Right ventricle myocardium superior (tissue), 1 donor: ENCODE data around the gene MIDN. TPM values are rescaled to one million over a fixed set of nuclear protein-coding genes. Genes with fewer than 3 reads are reported as not detected.

ENCODE experiments used
- ATAC-seq: fragments of 200-7000 bp; cut with Tn5 transposase; one replicate; pipeline ENCODE4 v1.9.1; 2020; ENCODE audit warnings: mild to moderate bottlenecking; ENCODE audit not compliant: poor library complexity
- DNase-seq: peaks from one replicate; pipeline ENCODE4 v3.0.0-alpha.2; 2020
- intact Hi-C: fragments of 100-400 bp; cut with DNase I; formaldehyde crosslinking; loops from one replicate; pipeline ENCODE4 v1.11.2; 2022
- total RNA-seq: library from RNA; stranded (reverse); fragmentation: NEBNext Ultra II Directional; extraction: Animal tissue kit (Norgen Biotek cat#: 25700); gene quantifications from one replicate; pipeline ENCODE4 v1.2.1, GENCODE V29; 2021
- donor health status: DM: no; HTN: yes; CAD: no; lungs with severe emphysema.

Gene MIDN
- total RNA-seq, 1 donor from 2014 or later, result 54.1 TPM

DNA sequence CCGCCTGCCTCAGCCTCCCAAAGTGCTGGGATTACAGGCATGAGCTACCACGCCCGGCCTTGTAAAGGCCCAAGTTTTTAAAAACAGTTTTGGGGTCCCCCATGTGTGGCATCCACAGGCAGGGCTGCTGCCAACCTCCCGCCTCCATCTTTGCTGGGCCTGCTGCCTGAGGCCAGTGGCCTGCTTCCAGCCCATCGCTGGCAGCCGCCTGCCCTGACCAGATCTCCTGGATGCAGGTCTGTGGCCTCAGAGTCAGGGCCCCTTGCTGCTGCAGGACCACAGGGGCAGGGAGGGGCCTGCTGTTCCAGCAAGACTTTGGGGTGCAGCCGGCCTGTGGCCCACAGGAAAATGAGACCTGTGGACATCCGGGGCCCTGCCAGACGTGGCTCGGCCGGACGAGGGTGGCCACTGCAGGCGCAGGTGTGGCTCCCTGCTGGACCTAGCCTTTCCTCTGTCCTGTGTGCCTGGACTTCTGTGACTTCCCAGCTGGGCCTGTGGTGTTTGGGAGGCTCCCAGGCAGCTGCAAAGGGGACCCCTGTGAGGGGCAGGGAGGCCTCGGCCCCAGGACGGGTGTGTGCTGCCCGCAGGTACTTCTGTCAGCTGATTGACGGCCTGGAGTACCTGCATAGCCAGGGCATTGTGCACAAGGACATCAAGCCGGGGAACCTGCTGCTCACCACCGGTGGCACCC, 28.5 kb upstream of the MIDN start:
- ATAC-seq (no peak), DNase-seq (no peak)
- intact Hi-C loops, result no loop called here

DNA sequence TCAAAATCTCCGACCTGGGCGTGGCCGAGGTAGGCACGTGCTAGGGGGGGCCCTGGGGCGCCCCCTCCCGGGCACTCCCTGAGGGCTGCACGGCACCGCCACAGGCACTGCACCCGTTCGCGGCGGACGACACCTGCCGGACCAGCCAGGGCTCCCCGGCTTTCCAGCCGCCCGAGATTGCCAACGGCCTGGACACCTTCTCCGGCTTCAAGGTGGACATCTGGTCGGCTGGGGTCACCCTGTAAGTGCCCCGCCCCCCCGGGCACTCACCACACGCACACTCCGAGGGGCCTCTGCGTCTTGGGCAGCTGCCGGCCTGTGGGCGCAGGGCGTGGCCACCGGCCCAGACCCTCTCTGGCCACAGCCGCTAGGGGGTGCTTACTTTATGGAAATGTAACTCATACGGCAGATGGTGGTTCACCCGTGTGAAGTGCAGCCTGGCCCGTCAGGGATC, 27.9 kb upstream of the MIDN start:
- DNase-seq (no peak), ATAC-seq (no peak)
- intact Hi-C loops, result no loop called here

DNA sequence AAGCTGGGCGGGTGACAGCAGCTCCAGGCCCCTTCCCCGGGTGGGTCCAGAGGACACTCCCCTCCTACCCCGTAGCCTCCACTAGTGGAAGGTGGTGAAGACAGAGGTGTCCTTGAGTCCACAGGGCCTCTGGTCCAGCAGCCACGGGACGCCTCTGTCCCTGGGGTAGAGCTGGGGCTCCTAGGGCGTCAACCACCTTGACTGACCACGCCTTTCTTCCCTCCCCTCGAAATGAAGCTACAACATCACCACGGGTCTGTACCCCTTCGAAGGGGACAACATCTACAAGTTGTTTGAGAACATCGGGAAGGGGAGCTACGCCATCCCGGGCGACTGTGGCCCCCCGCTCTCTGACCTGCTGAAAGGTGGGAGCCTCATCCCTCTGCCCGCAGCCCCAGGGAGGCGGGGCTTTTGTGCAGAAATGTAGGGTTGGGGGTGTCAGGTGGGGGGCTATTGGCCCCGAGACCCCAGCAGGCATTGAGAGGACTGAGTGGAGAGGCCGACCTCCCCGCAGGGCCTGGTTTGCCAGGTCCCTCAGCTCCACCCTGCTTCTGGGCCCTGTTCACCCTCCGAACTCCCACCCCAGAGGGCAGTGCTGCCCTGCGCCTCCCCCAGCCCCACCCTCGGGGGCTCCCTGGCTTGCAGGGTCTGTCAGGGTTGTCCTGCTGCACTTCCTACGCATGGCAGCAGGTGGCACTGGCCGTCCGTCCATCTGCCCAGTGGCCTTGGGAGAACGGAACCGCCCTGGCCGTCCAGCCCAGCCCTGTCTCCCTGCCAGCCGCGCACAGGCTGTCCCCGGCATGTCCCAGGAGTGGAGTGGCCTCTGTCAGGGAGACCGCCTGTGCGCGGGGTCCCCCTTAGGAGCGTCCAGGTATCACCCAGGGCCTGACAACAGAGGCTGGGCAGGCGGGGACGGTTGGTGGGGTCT, 27.1 kb upstream of the MIDN start:
- intact Hi-C loops, result no loop called here
- ATAC-seq, result peak; percentile 76
- DNase-seq, result peak; percentile 87

DNA sequence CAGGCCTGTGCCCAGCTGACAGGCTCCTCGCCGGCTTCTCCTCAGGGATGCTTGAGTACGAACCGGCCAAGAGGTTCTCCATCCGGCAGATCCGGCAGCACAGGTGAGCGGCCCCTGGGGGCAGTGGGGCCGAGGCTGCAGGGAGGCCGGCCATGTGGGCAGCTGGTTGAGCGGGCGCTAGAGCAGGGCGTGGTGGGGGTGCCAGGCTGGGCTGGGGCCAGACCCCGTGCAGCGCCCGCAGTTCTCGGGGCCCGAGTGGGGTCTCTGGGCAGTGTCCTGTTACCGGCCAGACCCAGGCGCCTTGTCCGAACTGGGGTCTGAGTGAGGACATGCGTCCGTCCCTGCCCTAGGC, 26.5 kb upstream of the MIDN start:
- ATAC-seq, result no peak
- intact Hi-C loops, result no loop called here
- DNase-seq, result no peak

DNA sequence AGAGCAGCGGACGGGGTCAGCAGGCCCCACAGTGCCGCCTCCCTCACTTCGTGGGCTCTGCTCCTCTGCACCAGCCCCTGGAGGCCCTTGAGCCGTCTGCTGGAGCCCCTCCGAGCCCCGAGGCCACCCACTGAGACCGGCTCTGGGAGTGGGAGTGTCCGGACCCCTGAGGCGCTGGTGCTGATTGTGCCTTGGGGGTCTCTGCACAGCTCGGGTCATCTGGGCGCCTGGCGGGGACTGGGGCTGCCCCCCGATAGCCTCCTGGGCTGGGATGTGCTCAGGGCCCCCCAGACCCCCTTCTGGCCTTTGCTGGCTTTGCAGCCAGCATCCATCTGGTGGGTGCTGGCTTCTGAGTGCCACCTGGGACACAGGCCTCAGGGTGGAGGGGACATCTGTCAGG, 26.0 kb upstream of the MIDN start:
- DNase-seq (no peak), ATAC-seq (no peak)
- intact Hi-C loops, result no loop called here

DNA sequence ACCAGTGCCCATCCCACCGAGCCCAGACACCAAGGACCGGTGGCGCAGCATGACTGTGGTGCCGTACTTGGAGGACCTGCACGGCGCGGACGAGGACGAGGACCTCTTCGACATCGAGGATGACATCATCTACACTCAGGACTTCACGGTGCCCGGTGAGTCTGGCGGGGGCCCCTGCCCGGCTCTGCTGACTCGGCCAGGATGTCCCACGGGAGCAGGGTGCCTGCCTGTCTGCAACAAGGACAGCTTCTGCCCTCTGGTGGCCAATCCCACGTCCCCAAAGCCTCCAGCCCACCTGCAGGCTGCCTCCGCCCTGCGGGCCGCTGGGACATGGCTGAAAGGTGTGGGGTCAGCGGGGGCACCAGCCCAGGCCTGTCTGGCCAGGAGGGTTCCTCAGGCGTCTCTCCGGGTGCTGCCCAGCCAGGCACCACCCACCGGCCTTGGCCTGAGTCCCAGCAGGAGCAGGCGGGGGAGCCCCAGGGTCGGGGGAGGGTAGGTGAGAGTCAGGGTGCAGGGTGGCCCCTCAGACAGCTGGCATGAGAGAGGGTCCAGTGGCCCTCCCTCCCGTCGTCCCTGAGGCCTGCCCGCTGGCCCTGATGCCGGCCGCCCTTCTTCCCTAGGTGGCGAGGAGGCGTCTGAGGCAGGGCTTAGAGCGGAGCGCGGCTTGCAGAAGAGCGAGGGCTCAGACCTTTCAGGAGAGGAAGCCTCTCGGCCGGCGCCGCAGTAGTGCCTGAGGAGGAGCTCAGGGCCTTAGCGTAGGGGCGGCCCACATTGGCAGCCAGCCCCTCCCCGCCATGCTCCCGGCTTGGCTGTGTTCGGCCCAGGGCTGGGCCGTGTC, 25.1 kb upstream of the MIDN start:
- ATAC-seq (no peak), DNase-seq (no peak)
- intact Hi-C loops, result no loop called here

DNA sequence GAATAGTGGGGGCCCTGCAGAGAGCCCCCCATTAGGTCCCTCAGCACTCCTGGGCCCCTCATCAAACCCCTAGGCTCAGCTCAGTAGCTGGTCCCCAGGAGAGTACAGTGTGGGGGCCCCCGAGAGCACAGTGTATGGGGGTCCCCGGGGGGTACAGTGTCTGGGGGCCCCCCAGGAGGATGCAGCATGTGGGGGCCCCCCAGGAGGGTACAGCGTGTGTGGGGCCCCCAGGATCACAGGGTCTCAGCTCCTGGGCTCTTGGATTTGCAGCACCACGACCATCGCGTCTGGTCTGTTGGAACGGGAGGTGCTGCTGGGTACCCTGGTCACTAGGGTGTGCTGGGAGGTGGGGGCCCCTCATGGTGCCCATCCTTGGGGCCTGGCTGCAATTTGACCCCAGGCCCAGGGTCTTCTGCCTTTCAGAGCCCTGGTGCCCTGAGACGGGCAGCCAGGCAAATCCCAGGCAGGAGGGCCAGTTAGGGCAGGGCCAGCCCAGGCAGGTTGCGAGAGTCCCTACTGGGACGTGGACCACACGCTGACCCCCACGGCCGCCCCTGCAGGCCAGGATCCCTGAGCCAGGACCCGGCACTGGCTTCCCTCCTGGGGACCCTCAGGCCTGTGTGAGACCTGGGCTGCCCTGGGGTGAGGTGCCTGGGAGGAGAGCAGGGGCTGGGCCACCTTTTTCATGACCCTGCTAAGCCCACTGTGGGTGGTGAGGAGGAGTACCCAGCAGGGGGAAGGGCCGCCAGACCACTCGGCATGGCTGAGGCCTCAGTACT, 24.1 kb upstream of the MIDN start:
- DNase-seq, result no peak
- intact Hi-C loops, result no loop called here
- ATAC-seq, result no peak

DNA sequence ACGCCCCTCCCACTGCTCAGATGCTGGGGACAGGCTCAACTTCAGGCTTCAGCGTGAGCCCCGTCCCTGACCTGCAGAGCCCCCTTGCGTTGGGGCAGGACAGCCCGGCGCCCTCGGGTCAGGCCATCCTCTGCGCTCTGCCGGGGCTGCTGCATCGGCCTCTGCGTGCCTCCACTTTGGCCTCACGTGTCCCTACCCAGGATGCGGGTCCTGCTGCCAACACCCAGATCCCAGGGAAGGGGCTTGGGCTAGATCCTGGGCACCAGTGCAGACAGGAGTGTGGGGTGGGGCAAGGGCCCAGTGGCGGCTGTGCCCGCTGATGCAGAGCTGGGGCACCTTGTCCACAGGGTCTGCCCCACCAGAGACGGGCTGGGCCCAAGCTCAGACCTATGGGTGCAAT, 23.5 kb upstream of the MIDN start:
- no peak for DNase-seq
- intact Hi-C loops, result no loop called here
- no peak for ATAC-seq

DNA sequence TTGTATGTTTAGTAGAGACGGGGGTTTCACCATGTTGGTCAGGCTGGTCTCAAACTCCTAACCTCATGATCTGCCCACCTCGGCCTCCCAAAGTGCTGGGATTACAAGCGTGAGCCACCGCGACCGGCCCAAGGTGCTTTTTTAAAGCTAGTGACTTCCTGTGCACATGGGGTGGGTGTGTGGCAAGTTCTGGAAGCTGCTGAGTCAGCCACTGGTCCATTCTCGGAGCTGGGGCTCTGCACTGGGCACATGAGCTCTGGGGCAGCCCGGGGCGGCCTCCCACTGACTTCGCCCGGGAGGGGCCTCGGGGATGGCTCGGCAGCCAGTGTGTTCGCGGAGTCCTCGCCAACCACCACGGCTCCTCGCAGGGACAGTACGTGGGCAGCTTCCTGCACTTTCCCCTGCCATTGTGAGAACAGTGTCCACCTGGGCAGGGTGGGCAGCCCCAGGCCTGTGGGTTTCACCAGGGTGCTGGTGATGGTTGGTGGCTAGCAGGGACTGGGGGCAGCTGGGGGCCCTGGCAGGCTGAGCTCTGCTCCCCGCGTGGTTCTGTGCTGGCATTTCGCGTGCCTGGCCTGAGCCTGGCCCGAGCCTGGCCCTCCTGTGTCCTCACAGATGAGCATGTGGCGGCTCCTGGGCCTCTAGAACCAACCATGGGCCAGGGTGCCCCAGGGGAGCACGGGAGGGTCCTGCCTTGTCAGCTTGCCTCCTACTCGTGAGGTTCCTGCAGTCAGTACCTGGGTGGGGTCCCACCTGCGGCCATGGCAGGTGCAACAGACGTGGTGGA, 22.8 kb upstream of the MIDN start:
- DNase-seq, result no peak
- intact Hi-C loops, result no loop called here
- ATAC-seq, result no peak

DNA sequence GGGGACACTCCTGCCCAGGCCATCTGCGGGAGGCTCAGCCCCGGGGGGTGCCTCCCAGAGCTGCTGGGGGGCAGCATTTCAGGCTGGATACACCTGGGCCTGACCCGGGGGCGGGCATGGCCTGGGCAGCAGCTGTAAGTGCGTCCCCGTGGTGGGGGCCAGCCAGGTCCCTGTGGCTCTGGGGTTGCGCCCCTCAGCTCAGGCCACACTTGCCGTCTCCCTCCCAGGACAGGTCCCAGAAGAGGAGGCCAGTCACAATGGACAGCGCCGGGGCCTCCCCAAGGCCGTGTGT, 22.2 kb upstream of the MIDN start:
- ATAC-seq, result no peak
- intact Hi-C loops, result no loop called here

DNA sequence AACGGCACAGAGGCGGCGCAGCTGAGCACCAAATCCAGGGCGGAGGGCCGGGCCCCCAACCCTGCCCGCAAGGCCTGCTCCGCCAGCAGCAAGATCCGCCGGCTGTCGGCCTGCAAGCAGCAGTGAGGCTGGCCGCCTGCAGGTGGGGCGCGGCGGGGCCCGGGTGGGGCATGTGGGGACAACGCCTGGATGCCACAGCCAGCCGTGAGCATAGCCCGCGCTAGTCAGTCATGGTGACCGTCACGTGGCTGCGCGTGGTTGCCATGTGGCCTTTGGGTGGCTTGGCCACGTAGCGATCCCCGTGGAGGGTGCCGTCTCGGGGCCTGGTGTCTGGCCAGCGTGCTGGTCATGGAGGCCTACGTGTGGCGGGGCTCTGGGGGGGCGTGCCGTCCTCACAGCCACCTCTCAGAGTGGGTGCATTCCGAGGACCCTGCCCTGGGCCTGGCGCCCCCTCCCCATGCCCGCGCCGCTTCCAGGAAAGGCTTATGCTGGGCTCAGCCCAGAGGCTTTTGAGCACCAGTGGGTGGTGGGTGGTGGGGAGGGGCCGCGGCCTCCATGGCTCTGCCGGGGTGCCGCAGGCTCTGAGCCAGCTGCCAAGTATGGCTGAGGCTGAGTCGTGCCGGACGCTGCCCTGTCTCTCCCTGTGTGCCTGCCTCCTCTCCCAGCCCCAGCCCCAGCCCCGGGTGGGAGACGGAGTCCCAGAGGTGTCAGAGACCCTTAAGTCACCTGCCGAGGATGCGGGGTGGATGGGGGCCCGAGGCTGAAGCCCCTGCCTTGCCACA, 21.7 kb upstream of the MIDN start:
- intact Hi-C loops, result no loop called here
- ATAC-seq (no peak), DNase-seq (no peak)

More for the DNA sequence above, 22.2 kb upstream of the MIDN start:
- DNase-seq, result no peak

DNA sequence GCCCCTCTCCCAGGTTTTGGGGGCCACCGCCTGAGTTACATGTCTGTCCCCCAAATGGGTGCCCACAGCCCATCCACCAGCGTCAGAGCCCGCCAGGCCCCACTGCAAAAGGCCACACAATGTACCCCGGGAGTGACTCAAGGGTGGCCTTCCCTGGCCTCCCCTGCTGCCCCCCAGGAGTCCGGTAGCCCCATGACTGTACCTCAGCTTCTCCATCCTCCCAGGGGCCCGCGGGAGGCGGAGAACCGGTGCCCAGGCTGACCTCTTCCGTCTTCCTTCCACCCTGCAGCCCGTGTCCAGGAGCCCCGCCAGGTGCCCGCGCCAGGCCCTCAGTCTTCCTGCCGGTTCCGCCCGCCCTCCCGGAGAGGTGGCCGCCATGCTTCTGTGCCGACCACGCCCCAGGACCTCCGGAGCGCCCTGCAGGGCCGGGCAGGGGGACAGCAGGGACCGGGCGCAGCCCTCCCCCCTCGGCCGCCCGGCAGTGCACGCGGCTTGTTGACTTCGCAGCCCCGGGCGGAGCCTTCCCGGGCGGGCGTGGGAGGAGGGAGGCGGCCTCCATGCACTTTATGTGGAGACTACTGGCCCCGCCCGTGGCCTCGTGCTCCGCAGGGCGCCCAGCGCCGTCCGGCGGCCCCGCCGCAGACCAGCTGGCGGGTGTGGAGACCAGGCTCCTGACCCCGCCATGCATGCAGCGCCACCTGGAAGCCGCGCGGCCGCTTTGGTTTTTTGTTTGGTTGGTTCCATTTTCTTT, 20.9 kb upstream of the MIDN start:
- intact Hi-C loops, result no loop called here
- DNase-seq (no peak), ATAC-seq (no peak)

DNA sequence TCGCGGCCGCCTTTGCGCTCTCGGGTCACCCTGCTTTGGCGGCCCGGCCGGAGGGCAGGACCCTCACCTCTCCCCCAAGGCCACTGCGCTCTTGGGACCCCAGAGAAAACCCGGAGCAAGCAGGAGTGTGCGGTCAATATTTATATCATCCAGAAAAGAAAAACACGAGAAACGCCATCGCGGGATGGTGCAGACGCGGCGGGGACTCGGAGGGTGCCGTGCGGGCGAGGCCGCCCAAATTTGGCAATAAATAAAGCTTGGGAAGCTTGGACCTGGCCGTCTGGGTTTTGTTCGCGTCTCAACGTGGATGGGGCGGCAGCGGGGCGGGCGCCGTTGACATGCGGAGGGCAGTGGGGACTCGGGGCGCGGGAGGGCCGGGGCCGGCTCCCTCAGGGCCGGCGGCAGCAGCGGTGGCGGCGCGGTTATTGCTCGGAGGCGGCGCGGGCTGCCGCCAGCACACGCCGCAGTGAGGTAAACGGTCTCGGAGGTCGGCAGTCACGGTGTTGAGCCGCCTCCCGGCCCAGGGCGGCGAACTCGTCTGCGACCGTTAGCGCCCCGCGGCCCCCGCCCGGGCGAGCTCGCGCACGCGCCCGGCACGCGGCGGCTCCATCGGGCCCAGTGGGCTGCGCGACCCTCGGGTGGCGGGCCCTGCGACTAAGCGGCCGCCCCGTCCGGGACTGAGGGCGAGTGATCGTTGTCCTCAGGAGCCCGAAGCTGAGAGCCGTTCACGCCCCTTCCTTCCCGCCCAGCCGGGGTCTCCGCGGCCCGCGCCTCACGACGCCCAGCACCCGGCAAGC, 20.0 kb upstream of the MIDN start:
- intact Hi-C loops, result no loop called here
- ATAC-seq, result no peak
- DNase-seq, result no peak

DNA sequence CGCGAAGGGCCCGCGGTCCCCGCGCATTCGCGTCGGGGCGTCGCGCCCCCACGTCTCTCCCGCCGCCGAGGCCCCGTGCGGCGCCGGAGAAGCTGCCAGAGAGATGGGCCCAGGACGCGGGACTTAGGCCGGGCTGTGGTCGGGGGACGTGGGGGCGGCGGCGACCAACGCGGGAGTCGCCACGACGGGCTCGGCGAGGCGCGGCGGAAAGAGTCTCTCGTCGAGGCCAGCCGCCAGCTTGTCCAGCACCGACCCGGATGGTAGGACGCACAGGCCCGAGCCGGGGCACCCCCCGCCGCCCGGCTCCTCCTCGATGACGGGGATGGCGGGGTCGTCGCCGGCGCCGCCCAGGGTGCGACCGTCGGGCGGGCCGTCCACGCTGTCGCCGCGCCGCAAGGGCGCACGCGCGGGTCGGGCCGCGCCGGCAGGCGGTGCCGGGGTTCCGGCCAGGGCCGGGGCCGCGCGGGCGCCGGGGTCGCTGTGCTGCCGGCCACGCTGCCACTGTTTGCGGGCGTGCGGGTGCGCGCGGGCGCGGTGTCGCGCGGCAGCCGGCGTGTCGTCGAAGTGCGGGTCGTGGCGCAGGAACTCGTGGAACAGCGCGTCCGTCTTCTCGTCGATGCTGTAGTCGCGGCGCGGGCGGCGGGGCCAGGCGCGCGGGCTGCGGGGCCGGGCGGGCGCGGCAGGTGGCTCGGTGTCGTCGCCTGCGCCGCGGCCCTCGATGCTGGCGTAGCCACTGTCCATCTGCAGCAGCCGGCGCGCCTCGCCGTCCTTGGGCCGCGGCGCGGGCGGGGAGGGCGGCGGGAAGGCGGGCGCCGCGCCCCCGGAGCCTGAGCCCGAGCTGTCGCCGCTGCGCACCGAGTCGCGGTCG, 19.1 kb upstream of the MIDN start:
- intact Hi-C loops, result no loop called here
- DNase-seq (no peak), ATAC-seq (no peak)
